ENCODE results near the gene TDP2.

DNA sequence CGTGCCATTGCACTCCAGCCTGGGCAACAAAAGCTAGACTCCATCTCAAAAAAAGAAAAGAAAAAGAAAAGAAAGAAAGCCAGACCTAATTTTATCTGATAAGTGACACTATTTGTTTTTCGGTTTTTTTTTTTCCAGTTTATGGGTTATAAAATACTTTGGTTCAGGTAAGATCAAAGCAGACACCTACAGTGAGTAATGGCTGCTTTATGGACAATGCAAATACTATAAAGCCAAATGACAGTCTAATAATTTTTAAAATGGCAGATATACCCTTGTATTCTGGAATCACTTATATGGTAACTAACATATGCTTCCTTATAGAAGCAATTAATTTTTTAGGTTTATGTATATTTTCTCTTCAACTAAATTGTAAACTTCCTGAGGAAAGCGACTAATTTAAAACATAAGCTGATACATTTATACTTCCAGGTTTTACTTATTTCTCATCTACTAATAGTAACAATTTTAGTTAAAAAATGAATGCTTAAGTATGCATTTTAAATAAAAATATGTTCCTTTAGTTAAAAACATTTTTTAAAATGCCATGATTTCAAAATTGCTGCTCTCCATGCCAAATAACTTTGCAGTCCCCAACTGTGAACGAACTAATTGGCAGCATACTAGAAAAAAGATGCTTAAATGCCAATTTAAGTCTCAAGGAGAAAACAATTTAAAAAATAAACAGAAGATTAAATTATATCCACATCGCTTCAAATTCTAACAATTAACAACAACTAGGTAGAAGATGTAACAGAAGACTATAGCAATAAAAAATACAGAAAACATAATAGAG, 59.2 kb downstream of the TDP2 start:
- TF ChIP-seq, protein P1, sequence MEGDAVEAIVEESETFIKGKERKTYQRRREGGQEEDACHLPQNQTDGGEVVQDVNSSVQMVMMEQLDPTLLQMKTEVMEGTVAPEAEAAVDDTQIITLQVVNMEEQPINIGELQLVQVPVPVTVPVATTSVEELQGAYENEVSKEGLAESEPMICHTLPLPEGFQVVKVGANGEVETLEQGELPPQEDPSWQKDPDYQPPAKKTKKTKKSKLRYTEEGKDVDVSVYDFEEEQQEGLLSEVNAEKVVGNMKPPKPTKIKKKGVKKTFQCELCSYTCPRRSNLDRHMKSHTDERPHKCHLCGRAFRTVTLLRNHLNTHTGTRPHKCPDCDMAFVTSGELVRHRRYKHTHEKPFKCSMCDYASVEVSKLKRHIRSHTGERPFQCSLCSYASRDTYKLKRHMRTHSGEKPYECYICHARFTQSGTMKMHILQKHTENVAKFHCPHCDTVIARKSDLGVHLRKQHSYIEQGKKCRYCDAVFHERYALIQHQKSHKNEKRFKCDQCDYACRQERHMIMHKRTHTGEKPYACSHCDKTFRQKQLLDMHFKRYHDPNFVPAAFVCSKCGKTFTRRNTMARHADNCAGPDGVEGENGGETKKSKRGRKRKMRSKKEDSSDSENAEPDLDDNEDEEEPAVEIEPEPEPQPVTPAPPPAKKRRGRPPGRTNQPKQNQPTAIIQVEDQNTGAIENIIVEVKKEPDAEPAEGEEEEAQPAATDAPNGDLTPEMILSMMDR (IDR thresholded peaks at IDR 0.05; ENCODE audit: insufficient read depth, low read length): no peak
- TF ChIP-seq, protein P2, sequence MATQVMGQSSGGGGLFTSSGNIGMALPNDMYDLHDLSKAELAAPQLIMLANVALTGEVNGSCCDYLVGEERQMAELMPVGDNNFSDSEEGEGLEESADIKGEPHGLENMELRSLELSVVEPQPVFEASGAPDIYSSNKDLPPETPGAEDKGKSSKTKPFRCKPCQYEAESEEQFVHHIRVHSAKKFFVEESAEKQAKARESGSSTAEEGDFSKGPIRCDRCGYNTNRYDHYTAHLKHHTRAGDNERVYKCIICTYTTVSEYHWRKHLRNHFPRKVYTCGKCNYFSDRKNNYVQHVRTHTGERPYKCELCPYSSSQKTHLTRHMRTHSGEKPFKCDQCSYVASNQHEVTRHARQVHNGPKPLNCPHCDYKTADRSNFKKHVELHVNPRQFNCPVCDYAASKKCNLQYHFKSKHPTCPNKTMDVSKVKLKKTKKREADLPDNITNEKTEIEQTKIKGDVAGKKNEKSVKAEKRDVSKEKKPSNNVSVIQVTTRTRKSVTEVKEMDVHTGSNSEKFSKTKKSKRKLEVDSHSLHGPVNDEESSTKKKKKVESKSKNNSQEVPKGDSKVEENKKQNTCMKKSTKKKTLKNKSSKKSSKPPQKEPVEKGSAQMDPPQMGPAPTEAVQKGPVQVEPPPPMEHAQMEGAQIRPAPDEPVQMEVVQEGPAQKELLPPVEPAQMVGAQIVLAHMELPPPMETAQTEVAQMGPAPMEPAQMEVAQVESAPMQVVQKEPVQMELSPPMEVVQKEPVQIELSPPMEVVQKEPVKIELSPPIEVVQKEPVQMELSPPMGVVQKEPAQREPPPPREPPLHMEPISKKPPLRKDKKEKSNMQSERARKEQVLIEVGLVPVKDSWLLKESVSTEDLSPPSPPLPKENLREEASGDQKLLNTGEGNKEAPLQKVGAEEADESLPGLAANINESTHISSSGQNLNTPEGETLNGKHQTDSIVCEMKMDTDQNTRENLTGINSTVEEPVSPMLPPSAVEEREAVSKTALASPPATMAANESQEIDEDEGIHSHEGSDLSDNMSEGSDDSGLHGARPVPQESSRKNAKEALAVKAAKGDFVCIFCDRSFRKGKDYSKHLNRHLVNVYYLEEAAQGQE (IDR thresholded peaks at IDR 0.05; ENCODE audit: insufficient replicate concordance, low read depth): no peak
- TF ChIP-seq POLR2AphosphoS5 (IDR thresholded peaks at IDR 0.05; ENCODE audit: low read depth) (no peak), GABPA (IDR thresholded peaks at IDR 0.05; ENCODE audit: low read depth) (no peak)

Data from HL-60 (cell line).